HG03045 (cell line): Measurements from ENCODE around the gene LAMA2.
A peak's percentile ranks its signal among the peaks of the same experiment; 100 is the strongest.

Experiments used
- ATAC-seq: cut with Tn5 transposase; IDR thresholded peaks from one replicate; pipeline ENCODE4 v1.9.1; 2021; ENCODE audit warnings: mild to moderate bottlenecking, moderate library complexity; ENCODE audit not compliant: unreplicated experiment

Gene LAMA2

GRCh38 chr6:129206821-129207220 is 323.9 kb downstream of the LAMA2 start:
- no peak for ATAC-seq

GRCh38 chr6:129207832-129208231 is 324.9 kb downstream of the LAMA2 start:
- ATAC-seq: no peak

GRCh38 chr6:129208415-129209034 is 325.6 kb downstream of the LAMA2 start:
- no peak for ATAC-seq

- ATAC-seq: no peak
These were observed 326.4 kb downstream of the LAMA2 start for GRCh38 chr6:129209355-129209754.

- ATAC-seq: no peak
These were observed 327.7 kb downstream of the LAMA2 start for GRCh38 chr6:129210684-129211083.

- no peak for ATAC-seq
These were observed 328.7 kb downstream of the LAMA2 start for GRCh38 chr6:129211626-129212025.

GRCh38 chr6:129212081-129212480 is 329.1 kb downstream of the LAMA2 start:
- ATAC-seq: no peak

GRCh38 chr6:129215246-129215645 is 332.3 kb downstream of the LAMA2 start:
- no peak for ATAC-seq

- no peak for ATAC-seq
These were observed 333.1 kb downstream of the LAMA2 start for GRCh38 chr6:129215916-129216520.

GRCh38 chr6:129217701-129218100 is 334.8 kb downstream of the LAMA2 start:
- no peak for ATAC-seq

GRCh38 chr6:129233458-129234134 is 350.7 kb downstream of the LAMA2 start:
- peak; percentile 45 for ATAC-seq

- ATAC-seq: no peak
These were observed 352.4 kb downstream of the LAMA2 start for GRCh38 chr6:129235167-129236000.

GRCh38 chr6:129236001-129236517 is 353.1 kb downstream of the LAMA2 start:
- peak; percentile 70 for ATAC-seq

GRCh38 chr6:129238991-129239390 is 356.1 kb downstream of the LAMA2 start:
- ATAC-seq: no peak

- ATAC-seq: no peak
These were observed 357.0 kb downstream of the LAMA2 start for GRCh38 chr6:129239825-129240491.

GRCh38 chr6:129240492-129240853 is 357.5 kb downstream of the LAMA2 start:
- ATAC-seq: no peak

GRCh38 chr6:129242546-129242945 is 359.6 kb downstream of the LAMA2 start:
- no peak for ATAC-seq

- ATAC-seq: no peak
These were observed 360.4 kb downstream of the LAMA2 start for GRCh38 chr6:129243377-129243776.

- ATAC-seq: no peak
These were observed 366.0 kb downstream of the LAMA2 start for GRCh38 chr6:129248946-129249345.

- peak; percentile 83 for ATAC-seq
These were observed 368.9 kb downstream of the LAMA2 start for GRCh38 chr6:129251669-129252376.
